HEK293 (cell line): ENCODE results near the gene WDR7.

Experiments
- CTCF ChIP-seq: fragments of 450-650 bp; formaldehyde crosslinking; IDR thresholded peaks from 2 replicates; pipeline ENCODE4 v1.5.1; 2016; ENCODE audit warnings: missing biosample characterization, missing genetic modification characterization
- KLF10 ChIP-seq: fragments of 450-650 bp; IDR thresholded peaks from 2 replicates; pipeline ENCODE4 v1.5.1; 2018; ENCODE audit warnings: missing biosample characterization, mild to moderate bottlenecking, missing genetic modification characterization
- SETDB1 ChIP-seq: IDR thresholded peaks from one replicate; pipeline ENCODE4 v1.6.1; 2017; ENCODE audit warnings: mild to moderate bottlenecking, low read length, moderate library complexity, mixed read lengths; ENCODE audit not compliant: insufficient read length
- YY1 ChIP-seq: fragments of 450-650 bp; formaldehyde crosslinking; IDR thresholded peaks from 2 replicates; pipeline ENCODE4 v1.5.1; 2018; ENCODE audit warnings: missing biosample characterization, missing genetic modification characterization
- ZBTB7A ChIP-seq: fragments of 450-650 bp; formaldehyde crosslinking; IDR thresholded peaks from 2 replicates; pipeline ENCODE4 v1.5.1; 2016; ENCODE audit warnings: low read depth, missing biosample characterization, missing genetic modification characterization
- ZNF274 ChIP-seq, 2 experiments: fragments of 200-500 bp in 1 of 2; fragments of 450-650 bp in 1 of 2; sonication (Bioruptor generic) in 1 of 2; formaldehyde crosslinking in 1 of 2; IDR thresholded peaks; 2 replicates each; pipeline versions ENCODE4 v1.5.1 to v1.6.1; 2014 to 2016; ENCODE audit warnings: borderline replicate concordance in 1 of 2, inconsistent platforms in 1 of 2, low read length in 1 of 2, missing biosample characterization in 1 of 2, missing genetic modification characterization in 1 of 2
- ZNF341 ChIP-seq: fragments of 450-650 bp; formaldehyde crosslinking; IDR thresholded peaks from 2 replicates; pipeline ENCODE4; 2016; ENCODE audit warnings: low read depth, missing biosample characterization, missing genetic modification characterization
- ZNF580 ChIP-seq: fragments of 450-650 bp; formaldehyde crosslinking; IDR thresholded peaks from 2 replicates; pipeline ENCODE4 v1.5.1; 2016; ENCODE audit warnings: missing biosample characterization, missing genetic modification characterization
- ZNF623 ChIP-seq: fragments of 450-650 bp; formaldehyde crosslinking; IDR thresholded peaks from 2 replicates; pipeline ENCODE4 v1.5.1; 2016; ENCODE audit warnings: missing biosample characterization, missing genetic modification characterization
- ZNF777 ChIP-seq: fragments of 450-650 bp; formaldehyde crosslinking; IDR thresholded peaks from 2 replicates; pipeline ENCODE4 v1.5.1; 2017; ENCODE audit warnings: missing biosample characterization, missing genetic modification characterization, borderline replicate concordance
- TF ChIP-seq, protein P1 (sequence below): fragments of 450-650 bp; formaldehyde crosslinking; IDR thresholded peaks from 2 replicates; pipeline ENCODE4 v1.5.1; 2017; ENCODE audit warnings: missing biosample characterization, missing genetic modification characterization
- TF ChIP-seq, protein P2 (sequence below): fragments of 450-650 bp; formaldehyde crosslinking; IDR thresholded peaks from 2 replicates; pipeline ENCODE4 v1.5.1; 2016; ENCODE audit warnings: missing biosample characterization, missing genetic modification characterization, borderline replicate concordance
- TF ChIP-seq, protein P3 (sequence below): fragments of 450-650 bp; formaldehyde crosslinking; IDR thresholded peaks from 2 replicates; pipeline ENCODE4 v1.5.1; 2016; ENCODE audit warnings: missing biosample characterization, missing genetic modification characterization

DNA sequence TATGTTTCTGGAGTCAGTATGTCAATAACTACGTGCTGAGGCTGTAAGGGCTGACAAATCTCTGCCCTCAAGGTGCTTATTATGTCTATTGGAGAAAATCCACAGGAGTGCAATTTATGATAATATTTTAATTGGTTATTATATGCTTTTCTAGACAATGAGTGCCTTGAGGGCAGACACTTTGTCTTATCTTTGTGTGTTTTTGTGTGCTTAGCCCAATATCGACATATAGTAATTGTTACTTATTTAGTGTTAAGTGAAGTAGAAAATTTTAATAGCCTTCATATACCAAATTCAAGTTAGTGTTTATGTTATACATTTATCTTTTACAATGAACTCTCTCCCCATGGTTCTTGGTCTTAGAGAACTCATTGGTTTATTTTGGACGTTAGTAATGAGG lies 118.9 kb downstream of the WDR7 start:
- TF ChIP-seq YY1 (tag by site-specific recombination): no peak
- TF ChIP-seq CTCF (tag by site-specific recombination): no peak
- TF ChIP-seq ZNF580 (tag by site-specific recombination): no peak
- TF ChIP-seq, protein P1, sequence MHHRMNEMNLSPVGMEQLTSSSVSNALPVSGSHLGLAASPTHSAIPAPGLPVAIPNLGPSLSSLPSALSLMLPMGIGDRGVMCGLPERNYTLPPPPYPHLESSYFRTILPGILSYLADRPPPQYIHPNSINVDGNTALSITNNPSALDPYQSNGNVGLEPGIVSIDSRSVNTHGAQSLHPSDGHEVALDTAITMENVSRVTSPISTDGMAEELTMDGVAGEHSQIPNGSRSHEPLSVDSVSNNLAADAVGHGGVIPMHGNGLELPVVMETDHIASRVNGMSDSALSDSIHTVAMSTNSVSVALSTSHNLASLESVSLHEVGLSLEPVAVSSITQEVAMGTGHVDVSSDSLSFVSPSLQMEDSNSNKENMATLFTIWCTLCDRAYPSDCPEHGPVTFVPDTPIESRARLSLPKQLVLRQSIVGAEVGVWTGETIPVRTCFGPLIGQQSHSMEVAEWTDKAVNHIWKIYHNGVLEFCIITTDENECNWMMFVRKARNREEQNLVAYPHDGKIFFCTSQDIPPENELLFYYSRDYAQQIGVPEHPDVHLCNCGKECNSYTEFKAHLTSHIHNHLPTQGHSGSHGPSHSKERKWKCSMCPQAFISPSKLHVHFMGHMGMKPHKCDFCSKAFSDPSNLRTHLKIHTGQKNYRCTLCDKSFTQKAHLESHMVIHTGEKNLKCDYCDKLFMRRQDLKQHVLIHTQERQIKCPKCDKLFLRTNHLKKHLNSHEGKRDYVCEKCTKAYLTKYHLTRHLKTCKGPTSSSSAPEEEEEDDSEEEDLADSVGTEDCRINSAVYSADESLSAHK (tag by site-specific recombination): no peak
- TF ChIP-seq ZNF623: no peak
- TF ChIP-seq, protein P2, sequence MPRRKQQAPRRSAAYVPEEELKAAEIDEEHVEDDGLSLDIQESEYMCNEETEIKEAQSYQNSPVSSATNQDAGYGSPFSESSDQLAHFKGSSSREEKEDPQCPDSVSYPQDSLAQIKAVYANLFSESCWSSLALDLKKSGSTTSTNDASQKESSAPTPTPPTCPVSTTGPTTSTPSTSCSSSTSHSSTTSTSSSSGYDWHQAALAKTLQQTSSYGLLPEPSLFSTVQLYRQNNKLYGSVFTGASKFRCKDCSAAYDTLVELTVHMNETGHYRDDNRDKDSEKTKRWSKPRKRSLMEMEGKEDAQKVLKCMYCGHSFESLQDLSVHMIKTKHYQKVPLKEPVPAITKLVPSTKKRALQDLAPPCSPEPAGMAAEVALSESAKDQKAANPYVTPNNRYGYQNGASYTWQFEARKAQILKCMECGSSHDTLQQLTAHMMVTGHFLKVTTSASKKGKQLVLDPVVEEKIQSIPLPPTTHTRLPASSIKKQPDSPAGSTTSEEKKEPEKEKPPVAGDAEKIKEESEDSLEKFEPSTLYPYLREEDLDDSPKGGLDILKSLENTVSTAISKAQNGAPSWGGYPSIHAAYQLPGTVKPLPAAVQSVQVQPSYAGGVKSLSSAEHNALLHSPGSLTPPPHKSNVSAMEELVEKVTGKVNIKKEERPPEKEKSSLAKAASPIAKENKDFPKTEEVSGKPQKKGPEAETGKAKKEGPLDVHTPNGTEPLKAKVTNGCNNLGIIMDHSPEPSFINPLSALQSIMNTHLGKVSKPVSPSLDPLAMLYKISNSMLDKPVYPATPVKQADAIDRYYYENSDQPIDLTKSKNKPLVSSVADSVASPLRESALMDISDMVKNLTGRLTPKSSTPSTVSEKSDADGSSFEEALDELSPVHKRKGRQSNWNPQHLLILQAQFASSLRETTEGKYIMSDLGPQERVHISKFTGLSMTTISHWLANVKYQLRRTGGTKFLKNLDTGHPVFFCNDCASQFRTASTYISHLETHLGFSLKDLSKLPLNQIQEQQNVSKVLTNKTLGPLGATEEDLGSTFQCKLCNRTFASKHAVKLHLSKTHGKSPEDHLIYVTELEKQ (tag by site-specific recombination): no peak
- TF ChIP-seq KLF10 (tag by site-specific recombination): no peak
- no peak for TF ChIP-seq ZNF777
- TF ChIP-seq SETDB1: no peak
- no peak for TF ChIP-seq ZNF274 (IDR thresholded peaks at IDR 0.05; ENCODE audit: low read length)
- no peak for TF ChIP-seq ZNF274 (tag by site-specific recombination; IDR thresholded peaks at IDR 0.05; ENCODE audit: borderline replicate concordance)
- TF ChIP-seq ZBTB7A: no peak
- no peak for TF ChIP-seq ZNF341
- TF ChIP-seq, protein P3, sequence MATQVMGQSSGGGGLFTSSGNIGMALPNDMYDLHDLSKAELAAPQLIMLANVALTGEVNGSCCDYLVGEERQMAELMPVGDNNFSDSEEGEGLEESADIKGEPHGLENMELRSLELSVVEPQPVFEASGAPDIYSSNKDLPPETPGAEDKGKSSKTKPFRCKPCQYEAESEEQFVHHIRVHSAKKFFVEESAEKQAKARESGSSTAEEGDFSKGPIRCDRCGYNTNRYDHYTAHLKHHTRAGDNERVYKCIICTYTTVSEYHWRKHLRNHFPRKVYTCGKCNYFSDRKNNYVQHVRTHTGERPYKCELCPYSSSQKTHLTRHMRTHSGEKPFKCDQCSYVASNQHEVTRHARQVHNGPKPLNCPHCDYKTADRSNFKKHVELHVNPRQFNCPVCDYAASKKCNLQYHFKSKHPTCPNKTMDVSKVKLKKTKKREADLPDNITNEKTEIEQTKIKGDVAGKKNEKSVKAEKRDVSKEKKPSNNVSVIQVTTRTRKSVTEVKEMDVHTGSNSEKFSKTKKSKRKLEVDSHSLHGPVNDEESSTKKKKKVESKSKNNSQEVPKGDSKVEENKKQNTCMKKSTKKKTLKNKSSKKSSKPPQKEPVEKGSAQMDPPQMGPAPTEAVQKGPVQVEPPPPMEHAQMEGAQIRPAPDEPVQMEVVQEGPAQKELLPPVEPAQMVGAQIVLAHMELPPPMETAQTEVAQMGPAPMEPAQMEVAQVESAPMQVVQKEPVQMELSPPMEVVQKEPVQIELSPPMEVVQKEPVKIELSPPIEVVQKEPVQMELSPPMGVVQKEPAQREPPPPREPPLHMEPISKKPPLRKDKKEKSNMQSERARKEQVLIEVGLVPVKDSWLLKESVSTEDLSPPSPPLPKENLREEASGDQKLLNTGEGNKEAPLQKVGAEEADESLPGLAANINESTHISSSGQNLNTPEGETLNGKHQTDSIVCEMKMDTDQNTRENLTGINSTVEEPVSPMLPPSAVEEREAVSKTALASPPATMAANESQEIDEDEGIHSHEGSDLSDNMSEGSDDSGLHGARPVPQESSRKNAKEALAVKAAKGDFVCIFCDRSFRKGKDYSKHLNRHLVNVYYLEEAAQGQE (tag by site-specific recombination): no peak
